GM23338 (cell line): ENCODE data around the gene TFEB. TPM values are rescaled to one million over a fixed set of nuclear protein-coding genes. Genes with fewer than 3 reads are reported as not detected.

Experiments
- ATAC-seq: fragments of 200-7000 bp; cut with Tn5 transposase; 3 replicates; pipeline ENCODE4 v1.9.1; 2020
- DNase-seq: peaks from one replicate; pipeline ENCODE4 v3.0.0-alpha.2; 2015; ENCODE audit warnings: low spot score
- H2AFZ ChIP-seq: fragments of 200-600 bp; sonication (generic); 2 replicates; pipeline ENCODE4 v1.8.0; 2016; ENCODE audit warnings: antibody characterized with exemption, mild to moderate bottlenecking, moderate library complexity
- H3F3A ChIP-seq: fragments of 200-600 bp; sonication (generic); replicated peaks from 2 replicates; pipeline ENCODE4 v1.8.0; 2017; ENCODE audit warnings: antibody characterized with exemption, mixed run types, low read depth
- H3K27ac ChIP-seq: fragments of 200-600 bp; sonication (generic); 2 replicates; pipeline ENCODE4 v1.6.1; 2016; ENCODE audit warnings: low read depth
- H3K27me3 ChIP-seq: fragments of 200-600 bp; sonication (generic); 2 replicates; pipeline ENCODE4 v1.8.0; 2016; ENCODE audit warnings: mild to moderate bottlenecking, mixed run types, moderate library complexity; ENCODE audit not compliant: insufficient read depth
- H3K36me3 ChIP-seq: fragments of 200-600 bp; sonication (generic); 2 replicates; pipeline ENCODE4 v1.8.0; 2016; ENCODE audit warnings: mild to moderate bottlenecking; ENCODE audit not compliant: insufficient read depth
- H3K4me1 ChIP-seq: fragments of 200-600 bp; sonication (generic); 2 replicates; pipeline ENCODE4 v1.8.0; 2016; ENCODE audit warnings: mild to moderate bottlenecking, moderate library complexity; ENCODE audit not compliant: insufficient read depth
- H3K4me2 ChIP-seq: fragments of 200-600 bp; sonication (generic); 2 replicates; pipeline ENCODE4 v1.7.1; 2017; ENCODE audit warnings: mixed run types
- H3K4me3 ChIP-seq: fragments of 200-600 bp; sonication (generic); 2 replicates; pipeline ENCODE4 v1.6.1; 2016; ENCODE audit warnings: mixed run types
- H3K79me2 ChIP-seq: fragments of 200-600 bp; sonication (generic); replicated peaks from 2 replicates; pipeline ENCODE4 v1.8.0; 2017; ENCODE audit warnings: mild to moderate bottlenecking; ENCODE audit not compliant: insufficient read depth
- H3K9me2 ChIP-seq: fragments of 200-600 bp; sonication (generic); 2 replicates; pipeline ENCODE4 v1.8.0; 2017; ENCODE audit not compliant: insufficient read depth
- H4K20me1 ChIP-seq: fragments of 200-600 bp; sonication (generic); replicated peaks from 2 replicates; pipeline ENCODE4 v1.8.0; 2017; ENCODE audit warnings: mild to moderate bottlenecking; ENCODE audit not compliant: insufficient read depth
- H3K27ac Mint-ChIP-seq: 2 replicates; pipeline ENCODE4 v1.8.0; 2020; ENCODE audit warnings: inconsistent platforms, mild to moderate bottlenecking, moderate library complexity, mixed read lengths
- H3K27me3 Mint-ChIP-seq: 3 replicates; pipeline ENCODE4 v1.8.0; 2022; ENCODE audit warnings: low read depth, mild to moderate bottlenecking, moderate library complexity, mixed read lengths, inconsistent platforms; ENCODE audit not compliant: insufficient read depth, poor library complexity
- H3K36me3 Mint-ChIP-seq: 3 replicates; pipeline ENCODE4 v1.8.0; 2021; ENCODE audit warnings: low read depth, mild to moderate bottlenecking, inconsistent platforms, moderate library complexity, mixed read lengths
- H3K4me1 Mint-ChIP-seq: 3 replicates; pipeline ENCODE4 v1.8.0; 2020; ENCODE audit warnings: mild to moderate bottlenecking, inconsistent platforms, mixed read lengths
- H3K4me3 Mint-ChIP-seq: 3 replicates; pipeline ENCODE4 v1.8.0; 2021; ENCODE audit warnings: moderate library complexity, mild to moderate bottlenecking, inconsistent platforms, mixed read lengths
- H3K9me3 Mint-ChIP-seq: 3 replicates; pipeline ENCODE4 v1.8.0; 2020; ENCODE audit warnings: moderate library complexity, mild to moderate bottlenecking, inconsistent platforms, mixed read lengths
- EZH2 ChIP-seq: fragments of 200-600 bp; sonication (generic); IDR thresholded peaks from one replicate; pipeline ENCODE4 v1.8.0; 2017; ENCODE audit warnings: antibody characterized with exemption, mild to moderate bottlenecking, low read depth; ENCODE audit not compliant: unreplicated experiment
- EZH2phosphoT487 ChIP-seq: fragments of 200-600 bp; sonication (generic); IDR thresholded peaks from one replicate; pipeline ENCODE4 v1.8.1; 2018; ENCODE audit warnings: antibody characterized with exemption; ENCODE audit not compliant: unreplicated experiment
- NANOG ChIP-seq: IDR thresholded peaks from 2 replicates; pipeline ENCODE4 v1.6.1; 2016; ENCODE audit warnings: antibody characterized with exemption, borderline replicate concordance
- POLR2AphosphoS5 ChIP-seq: IDR thresholded peaks from 2 replicates; pipeline ENCODE4 v1.6.1; 2016; ENCODE audit warnings: antibody characterized with exemption, low read depth
- polyA plus RNA-seq: library from polyadenylated mRNA; unstranded; fragments of >200 nt; fragmentation: Nextera tagmentation; extraction: Ambion mirVana; gene quantifications from 2 replicates; pipeline ENCODE4 v1.2.1, GENCODE V29; 2016
- total RNA-seq: library from RNA; depleted of rRNA; stranded (reverse); fragments of >200 nt; shearing (Covaris generic); gene quantifications from 2 replicates; pipeline ENCODE4 v1.2.3, GENCODE V29; 2014

TFEB gene
- total and polyA plus RNA-seq, 2 experiments from 2014 or later = 1.3 to 4.3 TPM

DNA sequence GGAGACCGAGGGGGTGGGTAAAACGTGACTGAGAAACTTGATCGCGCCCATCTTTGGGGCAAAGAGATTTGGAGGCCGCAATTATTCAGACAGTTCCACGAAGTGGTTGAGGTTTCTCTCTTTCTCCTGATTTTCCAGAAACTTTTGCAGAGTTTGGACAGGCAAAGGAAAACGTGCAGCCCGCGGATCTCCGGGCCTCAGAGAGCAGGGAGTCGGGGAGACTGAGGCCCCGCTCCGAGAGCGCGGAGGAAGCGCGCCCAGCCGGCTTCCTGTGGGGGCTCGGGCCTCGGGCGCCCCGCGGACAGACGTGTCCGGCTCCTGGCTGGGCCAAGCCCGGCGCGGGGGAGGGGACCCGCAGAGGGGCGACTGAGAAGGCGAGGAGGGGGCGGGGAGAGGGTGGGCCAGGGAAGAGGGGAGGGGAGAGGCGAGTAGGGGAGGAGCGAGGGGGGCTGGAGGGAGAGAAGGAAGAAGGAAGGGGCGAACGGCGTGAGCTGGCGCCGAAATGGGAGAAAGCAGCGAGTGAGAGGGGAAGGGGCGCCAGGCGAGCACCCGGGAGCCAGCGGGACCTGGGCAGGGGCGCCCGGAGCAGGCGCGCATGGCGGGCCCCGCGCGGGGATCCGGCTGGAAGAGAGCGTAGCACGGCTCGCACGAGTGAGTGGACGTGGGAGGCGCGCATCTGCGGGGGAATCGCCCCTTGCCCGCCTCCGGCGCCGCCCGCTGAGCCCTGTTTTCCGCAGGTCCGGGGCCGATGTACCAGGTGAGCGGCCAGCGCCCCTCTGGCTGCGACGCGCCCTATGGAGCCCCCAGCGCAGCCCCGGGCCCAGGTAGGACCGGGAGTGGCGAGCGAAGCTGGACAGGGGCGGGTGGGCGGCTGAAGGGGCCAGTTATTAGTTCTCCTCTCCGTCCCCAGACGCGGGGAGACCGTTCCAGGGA is 97.1 kb downstream of the TFEB start, which contains the start of gene MDFI:
TSS of gene MDFI (plus strand) at position 467 of the 933 bp plus-strand sequence. CDS start at position 749, 282 bp downstream.
- H3K4me2 ChIP-seq = peak within 1 kb of the TSS; percentile 100
- ATAC-seq (peak; percentile 28), DNase-seq (peak; percentile 87)
- H3K27ac Mint-ChIP-seq = no peak within 1 kb of the TSS
- H3K9me2 ChIP-seq = no peaks in the 10 kb centered on the region
- peaks cover 45% of the 10 kb centered on the region for H3K4me1 ChIP-seq
- peaks cover 82% of the 10 kb centered on the region for H3K27me3 ChIP-seq
- peak within 1 kb of the TSS; percentile 91 for H2AFZ ChIP-seq
- peaks cover 58% of the 10 kb centered on the region for H3K27me3 Mint-ChIP-seq
- H3F3A ChIP-seq = 0 out of 2 replicates have a peak, but pooled peaks cover 9% of the 10 kb centered on the region
- H4K20me1 ChIP-seq = no peaks in the 10 kb centered on the region; the same call in 1 of the 2 replicates
- H3K4me3 Mint-ChIP-seq = peak within 1 kb of the TSS; percentile 89
- H3K4me1 Mint-ChIP-seq = peaks cover 59% of the 10 kb centered on the region
- H3K9me3 Mint-ChIP-seq = no peaks in the 10 kb centered on the region; the same call in 2 of the 3 replicates
- H3K79me2 ChIP-seq = peaks cover 9% of the 10 kb centered on the region; the same call in 1 of the 2 replicates
- no peaks in the 10 kb centered on the region for H3K36me3 ChIP-seq
- TF ChIP-seq POLR2AphosphoS5 (peak; percentile 46), EZH2phosphoT487 (no peak)
- peaks cover 21% of the 10 kb centered on the region for H3K36me3 Mint-ChIP-seq
- peak within 1 kb of the TSS; percentile 87 for H3K4me3 ChIP-seq
- H3K27ac ChIP-seq = no peak within 1 kb of the TSS

DNA sequence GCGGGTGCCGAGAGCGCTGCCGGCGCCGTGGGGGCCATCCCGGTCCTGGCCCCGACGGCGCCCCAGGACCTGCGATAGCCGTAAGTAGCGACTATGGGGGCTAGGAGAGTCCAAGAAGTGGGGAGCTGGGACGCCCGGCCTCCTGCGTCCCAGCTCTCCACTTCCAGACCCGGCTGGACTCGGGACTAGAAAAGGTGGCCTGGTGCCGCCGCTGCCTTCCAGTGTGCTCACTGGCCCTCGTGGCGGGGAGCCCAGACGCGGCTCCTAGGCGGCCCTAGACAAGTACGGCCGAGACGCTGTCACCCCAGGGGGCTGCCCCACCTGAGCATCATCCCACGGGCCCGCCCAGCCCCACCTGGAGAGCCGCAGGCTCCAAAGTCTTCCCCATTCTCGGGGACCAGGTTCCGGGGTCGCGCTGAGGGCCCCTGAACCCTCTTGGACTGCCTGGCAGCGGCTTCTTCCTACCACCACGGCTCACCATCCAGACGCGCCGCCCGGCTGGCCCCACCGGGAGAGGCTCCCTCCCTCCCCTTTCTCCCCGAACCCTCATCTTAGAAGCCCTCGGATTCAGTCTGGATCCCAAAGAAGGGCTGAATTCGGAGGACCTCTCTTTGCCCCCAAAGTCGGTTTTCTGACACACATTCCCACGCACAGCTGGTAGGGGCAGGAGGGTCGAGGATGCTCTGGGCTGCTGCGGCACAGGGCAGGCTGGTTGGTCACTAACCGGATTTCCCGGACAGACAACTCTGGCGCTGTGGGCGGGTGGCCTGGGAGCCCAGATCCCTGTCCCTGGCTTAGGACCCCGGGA is 98.0 kb downstream of the TFEB start:
- H3K9me3 Mint-ChIP-seq = no peaks in the 10 kb centered on the region; the same call in 2 of the 3 replicates
- peak; percentile 75 for TF ChIP-seq EZH2
- TF ChIP-seq NANOG = no peak
- peak; percentile 63 for TF ChIP-seq EZH2phosphoT487
- DNase-seq (peak; percentile 67), ATAC-seq (peak; percentile 15)
- H3K36me3 ChIP-seq = no peaks in the 10 kb centered on the region
- 0 out of 2 replicates have a peak, but pooled peaks cover 9% of the 10 kb centered on the region for H3F3A ChIP-seq
- peaks cover 76% of the 10 kb centered on the region for H3K27me3 ChIP-seq
- peak overlapping the region; percentile 89 for H3K4me3 Mint-ChIP-seq
- H3K4me1 ChIP-seq = peaks cover 45% of the 10 kb centered on the region
- H3K27me3 Mint-ChIP-seq = peaks cover 57% of the 10 kb centered on the region
- no peaks in the 10 kb centered on the region; the same call in 1 of the 2 replicates for H4K20me1 ChIP-seq
- H3K4me1 Mint-ChIP-seq = peaks cover 51% of the 10 kb centered on the region
- peak overlapping the region; percentile 100 for H3K4me2 ChIP-seq
- peak overlapping the region; percentile 87 for H3K4me3 ChIP-seq
- peaks cover 15% of the 10 kb centered on the region for H3K36me3 Mint-ChIP-seq
- no peak overlapping the region for H3K27ac Mint-ChIP-seq
- H3K79me2 ChIP-seq = peaks cover 9% of the 10 kb centered on the region; the same call in 1 of the 2 replicates
- peak overlapping the region; percentile 90 for H2AFZ ChIP-seq
- no peaks in the 10 kb centered on the region for H3K9me2 ChIP-seq
- no peak overlapping the region for H3K27ac ChIP-seq

DNA sequence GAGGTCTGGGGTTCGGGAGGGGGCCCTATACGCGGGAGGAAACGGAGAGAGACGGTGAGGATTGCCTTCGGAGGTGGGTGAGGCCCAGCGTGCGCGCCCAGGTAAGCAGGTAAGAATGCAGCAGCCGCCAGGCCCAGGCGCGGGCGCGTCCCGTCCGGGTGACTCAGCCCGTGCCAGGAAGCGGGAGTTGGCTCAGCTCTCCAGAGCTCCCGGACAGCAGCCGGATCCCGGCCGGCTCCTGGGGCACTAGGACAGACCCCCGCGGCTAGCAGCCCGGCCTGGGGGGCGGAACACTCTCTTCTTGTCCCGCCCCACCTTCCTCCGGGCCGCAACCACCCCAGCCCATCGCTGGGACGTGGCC is 98.6 kb downstream of the TFEB start:
- Histone ChIP-seq H2AFZ (peak overlapping the region; percentile 90), H3K79me2 (peaks cover 9% of the 10 kb centered on the region; the same call in 1 of the 2 replicates), H3K27me3 (peaks cover 72% of the 10 kb centered on the region), H3K4me1 (peaks cover 45% of the 10 kb centered on the region), H3K36me3 (no peaks in the 10 kb centered on the region), H3K4me2 (peak overlapping the region; percentile 100), H3K27ac (no peak overlapping the region), H3F3A (0 out of 2 replicates have a peak, but pooled peaks cover 9% of the 10 kb centered on the region), H3K9me2 (no peaks in the 10 kb centered on the region), H3K4me3 (peak overlapping the region; percentile 87), H4K20me1 (no peaks in the 10 kb centered on the region; the same call in 1 of the 2 replicates)
- peak; percentile 44 for TF ChIP-seq EZH2
- TF ChIP-seq POLR2AphosphoS5 = no peak
- Mint-ChIP-seq H3K36me3 (peaks cover 11% of the 10 kb centered on the region), H3K27ac (no peak overlapping the region), H3K4me1 (peaks cover 49% of the 10 kb centered on the region), H3K9me3 (no peaks in the 10 kb centered on the region; the same call in 2 of the 3 replicates), H3K27me3 (peaks cover 54% of the 10 kb centered on the region), H3K4me3 (peak overlapping the region; percentile 76)
- DNase-seq = peak; percentile 86
- ATAC-seq = peak; percentile 52
